Fibroblast of skin of left quadriceps (primary cell): ENCODE measurements around the gene PNPLA5.
A peak's percentile ranks its signal among the peaks of the same experiment; 100 is the strongest.
"Not testable (repeated sequence)": the region's sequence is repeated elsewhere in the genome, so short reads cannot be mapped to it uniquely, and the experiment has no call there.

Experiments used
- DNase-seq, 2 experiments: peaks; one replicate each; pipeline ENCODE4 v3.0.0-alpha.2; 2013; ENCODE audit warnings: low read depth in 2 of 2

The PNPLA5 gene

GRCh38 chr22:43881091-43882061, 10.4 kb downstream of the PNPLA5 start:
- no peak for DNase-seq

GRCh38 chr22:43880541-43880991, 11.2 kb downstream of the PNPLA5 start:
- no peak for DNase-seq

GRCh38 chr22:43879901-43880540, 11.8 kb downstream of the PNPLA5 start:
- no peak for DNase-seq

GRCh38 chr22:43878831-43879550, 12.8 kb downstream of the PNPLA5 start:
- DNase-seq, result no peak

GRCh38 chr22:43878079-43878795, 13.6 kb downstream of the PNPLA5 start:
- no peak for DNase-seq

GRCh38 chr22:43876866-43877509, 14.8 kb downstream of the PNPLA5 start:
- no peak for DNase-seq

- DNase-seq, result no peak
Observed at GRCh38 chr22:43869799-43870198, 22.0 kb downstream of the PNPLA5 start.

GRCh38 chr22:43869001-43869400, 22.8 kb downstream of the PNPLA5 start:
- DNase-seq, result not testable (repeated sequence)

GRCh38 chr22:43867839-43868635, 23.8 kb downstream of the PNPLA5 start:
- DNase-seq, result peak; percentile 29 to 44

- no peak for DNase-seq
Observed at GRCh38 chr22:43862882-43863202, 29.0 kb downstream of the PNPLA5 start.

GRCh38 chr22:43862074-43862881, 29.5 kb downstream of the PNPLA5 start, which contains the start of gene SULT4A1:
Gene SULT4A1 (minus strand): TSS chr22:43862513. CDS start chr22:43862382, 131 bp downstream.
- no peak for DNase-seq

- no peak for DNase-seq
Observed at GRCh38 chr22:43861529-43861928, 30.3 kb downstream of the PNPLA5 start.

- no peak for DNase-seq
Observed at GRCh38 chr22:43860831-43861230, 31.0 kb downstream of the PNPLA5 start.

- DNase-seq, result no peak
Observed at GRCh38 chr22:43860126-43860525, 31.7 kb downstream of the PNPLA5 start.

GRCh38 chr22:43859621-43860020, 32.2 kb downstream of the PNPLA5 start:
- DNase-seq, result no peak

GRCh38 chr22:43859176-43859575, 32.6 kb downstream of the PNPLA5 start:
- DNase-seq, result no peak

- DNase-seq, result no peak
Observed at GRCh38 chr22:43858156-43858895, 33.5 kb downstream of the PNPLA5 start.

- no peak for DNase-seq
Observed at GRCh38 chr22:43857367-43857766, 34.4 kb downstream of the PNPLA5 start.

GRCh38 chr22:43855431-43855830, 36.4 kb downstream of the PNPLA5 start:
- DNase-seq, result no peak
